ENCODE results near the gene ARID4A. TPM values are rescaled to one million over a fixed set of nuclear protein-coding genes. Genes with fewer than 3 reads are reported as not detected.

The ARID4A gene
- total RNA-seq, 1 donor = 14.5 TPM

DNA sequence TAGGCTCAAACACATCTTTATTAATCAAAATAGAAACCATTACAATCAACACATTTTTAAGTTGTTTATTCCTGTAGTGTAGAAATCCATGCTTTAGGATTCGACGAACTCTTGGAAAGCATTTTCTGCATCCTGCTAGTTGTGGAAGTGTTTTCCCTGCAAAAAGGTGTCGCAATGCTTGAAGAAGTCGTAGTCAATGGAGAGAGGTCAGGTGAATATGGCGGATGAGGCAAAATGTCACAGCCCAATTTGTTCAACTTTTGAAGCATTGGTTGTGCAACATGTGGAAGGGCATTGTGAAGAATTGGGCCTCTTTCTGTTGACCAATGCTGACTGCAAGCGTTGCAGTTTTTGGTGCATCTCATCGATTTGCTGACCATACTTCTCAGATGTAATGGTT, 4.2 kb upstream of the ARID4A start:
- Histone ChIP-seq H3K27me3 (ENCODE audit: insufficient read depth, low read length) (no peaks in the 10 kb centered on the region), H3K4me2 (ENCODE audit: insufficient read depth, low read length) (no peak overlapping the region), H2AFZ (ENCODE audit: low read length) (no peak overlapping the region), H4K20me1 (ENCODE audit: insufficient read depth, low read length) (peaks cover 48% of the 10 kb centered on the region), H3K9me3 (ENCODE audit: low read depth, low read length) (no peaks in the 10 kb centered on the region), H3K4me3 (ENCODE audit: insufficient read depth, low read length) (no peak overlapping the region), H3K27ac (ENCODE audit: low read depth, low read length) (no peak overlapping the region), H3K79me2 (ENCODE audit: insufficient read depth, low read length) (peaks cover 89% of the 10 kb centered on the region), H3K4me1 (ENCODE audit: insufficient read depth, low read length) (peaks cover 15% of the 10 kb centered on the region), H3K36me3 (ENCODE audit: insufficient read depth, low read length) (peaks cover 60% of the 10 kb centered on the region)
- DNase-seq (ENCODE audit: insufficient read length, low spot score, missing footprints) = no peak
- TF ChIP-seq, protein P1, sequence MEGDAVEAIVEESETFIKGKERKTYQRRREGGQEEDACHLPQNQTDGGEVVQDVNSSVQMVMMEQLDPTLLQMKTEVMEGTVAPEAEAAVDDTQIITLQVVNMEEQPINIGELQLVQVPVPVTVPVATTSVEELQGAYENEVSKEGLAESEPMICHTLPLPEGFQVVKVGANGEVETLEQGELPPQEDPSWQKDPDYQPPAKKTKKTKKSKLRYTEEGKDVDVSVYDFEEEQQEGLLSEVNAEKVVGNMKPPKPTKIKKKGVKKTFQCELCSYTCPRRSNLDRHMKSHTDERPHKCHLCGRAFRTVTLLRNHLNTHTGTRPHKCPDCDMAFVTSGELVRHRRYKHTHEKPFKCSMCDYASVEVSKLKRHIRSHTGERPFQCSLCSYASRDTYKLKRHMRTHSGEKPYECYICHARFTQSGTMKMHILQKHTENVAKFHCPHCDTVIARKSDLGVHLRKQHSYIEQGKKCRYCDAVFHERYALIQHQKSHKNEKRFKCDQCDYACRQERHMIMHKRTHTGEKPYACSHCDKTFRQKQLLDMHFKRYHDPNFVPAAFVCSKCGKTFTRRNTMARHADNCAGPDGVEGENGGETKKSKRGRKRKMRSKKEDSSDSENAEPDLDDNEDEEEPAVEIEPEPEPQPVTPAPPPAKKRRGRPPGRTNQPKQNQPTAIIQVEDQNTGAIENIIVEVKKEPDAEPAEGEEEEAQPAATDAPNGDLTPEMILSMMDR (IDR thresholded peaks at IDR 0.05; ENCODE audit: extremely low read depth, low read depth, low read length) = no peak

DNA sequence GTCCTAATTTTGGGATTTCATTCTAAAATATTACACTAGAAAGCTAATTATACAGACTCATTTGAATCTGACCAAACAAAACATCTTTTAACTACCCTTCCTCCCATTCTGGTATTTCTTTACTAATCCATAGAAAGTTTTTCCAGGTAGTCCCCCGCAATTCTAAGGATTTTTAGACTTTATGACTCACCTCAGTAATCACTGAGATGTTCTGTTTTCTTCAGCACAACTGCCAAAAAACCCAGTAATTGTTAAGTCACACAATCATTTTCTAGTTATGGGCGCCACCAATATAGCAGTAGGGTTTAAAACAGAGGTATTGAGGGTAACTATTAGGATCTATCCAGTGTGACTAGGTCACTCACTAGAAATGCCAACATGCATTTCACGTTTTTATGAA, 1.6 kb upstream of the ARID4A start:
- peak overlapping the region; percentile 95 for H3K27ac ChIP-seq (ENCODE audit: low read depth, low read length)

DNA sequence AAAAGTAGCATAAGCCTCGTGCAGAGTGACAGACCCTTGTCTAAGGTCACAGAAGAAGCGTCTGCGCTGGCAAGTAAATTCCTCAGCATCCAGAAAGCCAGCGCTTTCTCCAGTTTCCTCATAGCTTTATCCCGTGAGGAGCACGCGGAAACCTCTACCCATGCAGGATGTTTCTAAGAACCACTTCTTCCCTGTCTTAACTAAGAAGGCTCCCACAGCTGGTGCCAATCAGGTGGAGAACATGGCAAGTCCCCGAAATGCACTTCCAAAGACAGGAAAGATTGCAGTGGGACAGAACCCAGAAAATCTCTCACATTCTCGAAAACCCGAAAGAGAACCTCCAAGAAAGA, 968 bp upstream of the ARID4A start:
- no peaks in the 10 kb centered on the region for H3K27me3 ChIP-seq (ENCODE audit: insufficient read depth, low read length)
- H3K4me1 ChIP-seq (ENCODE audit: insufficient read depth, low read length) = peaks cover 20% of the 10 kb centered on the region
- H3K27ac ChIP-seq (ENCODE audit: low read depth, low read length) = peak overlapping the region; percentile 95
- H3K4me2 ChIP-seq (ENCODE audit: insufficient read depth, low read length) = peak overlapping the region; percentile 88
- TF ChIP-seq, protein P1 (IDR thresholded peaks at IDR 0.05; ENCODE audit: extremely low read depth, low read depth, low read length) = no peak
- H3K9me3 ChIP-seq (ENCODE audit: low read depth, low read length) = no peaks in the 10 kb centered on the region
- H3K36me3 ChIP-seq (ENCODE audit: insufficient read depth, low read length) = peaks cover 31% of the 10 kb centered on the region
- peak overlapping the region; percentile 86 for H3K4me3 ChIP-seq (ENCODE audit: insufficient read depth, low read length)
- H3K79me2 ChIP-seq (ENCODE audit: insufficient read depth, low read length) = peaks cover 77% of the 10 kb centered on the region
- no peak for DNase-seq (ENCODE audit: insufficient read length, low spot score, missing footprints)
- H4K20me1 ChIP-seq (ENCODE audit: insufficient read depth, low read length) = peaks cover 42% of the 10 kb centered on the region
- no peak overlapping the region for H2AFZ ChIP-seq (ENCODE audit: low read length)

More for the DNA sequence above, 1.6 kb upstream of the ARID4A start:
- peak overlapping the region; percentile 88 for H3K4me2 ChIP-seq (ENCODE audit: insufficient read depth, low read length)
- TF ChIP-seq, protein P1 (IDR thresholded peaks at IDR 0.05; ENCODE audit: extremely low read depth, low read depth, low read length) = no peak
- H4K20me1 ChIP-seq (ENCODE audit: insufficient read depth, low read length) = peaks cover 42% of the 10 kb centered on the region
- no peaks in the 10 kb centered on the region for H3K9me3 ChIP-seq (ENCODE audit: low read depth, low read length)
- H3K36me3 ChIP-seq (ENCODE audit: insufficient read depth, low read length) = peaks cover 36% of the 10 kb centered on the region
- no peak overlapping the region for H2AFZ ChIP-seq (ENCODE audit: low read length)
- no peak for DNase-seq (ENCODE audit: insufficient read length, low spot score, missing footprints)
- peaks cover 20% of the 10 kb centered on the region for H3K4me1 ChIP-seq (ENCODE audit: insufficient read depth, low read length)
- peaks cover 82% of the 10 kb centered on the region for H3K79me2 ChIP-seq (ENCODE audit: insufficient read depth, low read length)
- H3K27me3 ChIP-seq (ENCODE audit: insufficient read depth, low read length) = no peaks in the 10 kb centered on the region
- peak overlapping the region; percentile 86 for H3K4me3 ChIP-seq (ENCODE audit: insufficient read depth, low read length)

DNA sequence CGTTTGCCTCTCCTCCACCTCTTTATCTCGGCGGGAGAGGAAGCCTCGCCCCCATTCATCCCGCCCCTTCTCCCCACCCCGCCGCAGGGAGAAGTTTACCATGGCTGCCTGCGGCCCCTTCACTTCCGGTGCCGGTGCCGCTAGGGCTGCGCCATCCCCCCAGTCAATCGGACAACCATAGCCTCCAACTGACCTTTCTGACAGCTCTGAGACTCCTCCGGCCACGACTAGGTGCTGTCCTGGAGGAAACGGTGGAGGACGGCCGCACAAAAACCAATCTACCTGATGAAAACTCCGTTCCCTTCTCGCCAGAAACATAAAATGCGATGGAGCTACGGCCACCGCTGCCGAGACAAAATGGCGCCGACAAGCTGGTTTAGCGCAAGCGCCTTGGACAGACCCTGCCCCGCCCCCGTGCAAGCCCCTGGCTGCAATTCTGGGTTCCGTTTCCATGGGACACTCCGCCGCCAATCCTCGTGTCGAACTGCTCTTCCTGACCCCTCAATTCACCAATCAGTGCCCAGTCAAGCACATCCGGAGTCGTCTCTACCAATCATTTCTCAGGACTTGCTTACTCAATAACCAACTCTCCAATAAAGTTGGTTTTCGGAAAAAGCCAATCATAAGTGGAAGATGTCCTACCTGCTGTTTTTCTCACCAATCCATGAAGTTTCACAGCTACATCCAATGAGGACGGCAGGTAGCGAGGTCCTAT, 436 bp upstream of the ARID4A start:
- Histone ChIP-seq H4K20me1 (ENCODE audit: insufficient read depth, low read length) (peaks cover 37% of the 10 kb centered on the region), H3K4me2 (ENCODE audit: insufficient read depth, low read length) (peak overlapping the region; percentile 88), H3K4me3 (ENCODE audit: insufficient read depth, low read length) (peak overlapping the region; percentile 86), H3K9me3 (ENCODE audit: low read depth, low read length) (no peaks in the 10 kb centered on the region), H2AFZ (ENCODE audit: low read length) (peak overlapping the region; percentile 85), H3K27me3 (ENCODE audit: insufficient read depth, low read length) (no peaks in the 10 kb centered on the region), H3K36me3 (ENCODE audit: insufficient read depth, low read length) (peaks cover 26% of the 10 kb centered on the region), H3K27ac (ENCODE audit: low read depth, low read length) (peak overlapping the region; percentile 95), H3K79me2 (ENCODE audit: insufficient read depth, low read length) (peaks cover 72% of the 10 kb centered on the region), H3K4me1 (ENCODE audit: insufficient read depth, low read length) (peaks cover 17% of the 10 kb centered on the region)
- TF ChIP-seq, protein P1 (IDR thresholded peaks at IDR 0.05; ENCODE audit: extremely low read depth, low read depth, low read length) = peak; percentile 7
- DNase-seq (ENCODE audit: insufficient read length, low spot score, missing footprints) = peak; percentile 100

All from osteoblast (primary cell).